GM12892 (cell line): ENCODE results near the gene CDS2.
"Not testable (repeated sequence)": the region's sequence is repeated elsewhere in the genome, so short reads cannot be mapped to it uniquely, and the experiment has no call there.

Experiments
- POLR2A ChIP-seq: IDR thresholded peaks from 2 replicates; pipeline ENCODE4 v1.6.1; 2011; ENCODE audit warnings: low read depth, low read length, control low read depth
- POLR2AphosphoS5 ChIP-seq: IDR thresholded peaks from 2 replicates; pipeline ENCODE4 v1.6.1; 2011; ENCODE audit warnings: low read depth, low read length, control low read depth

DNA sequence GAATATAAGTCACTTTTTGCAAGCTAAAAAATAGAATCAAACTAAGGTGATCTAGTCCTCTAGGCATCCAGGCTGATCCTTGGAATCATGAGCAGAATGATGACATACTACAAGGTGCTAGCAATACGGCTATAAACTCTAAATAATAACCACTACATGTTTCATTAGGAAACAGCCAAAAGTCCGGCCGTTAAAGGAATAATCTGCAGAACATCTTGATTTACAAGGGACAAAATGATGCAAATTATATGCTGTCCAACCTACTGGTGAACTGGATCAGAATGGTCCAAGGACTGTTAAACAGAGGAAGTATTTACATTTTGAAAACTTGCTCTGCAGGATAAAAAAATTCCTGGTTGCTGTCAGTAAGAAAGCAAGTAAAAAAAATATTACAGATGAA lies 26.9 kb upstream of the CDS2 start:
- TF ChIP-seq POLR2A, POLR2AphosphoS5: not testable (repeated sequence)
